ENCODE measurements around the gene TMEM239.

TMEM239 gene

GRCh38 chr20:2840967-2841531 is 24.9 kb downstream of the TMEM239 start:
- TF ChIP-seq FOXP2 (optimal IDR thresholded peaks at IDR 0.05; ENCODE audit: control extremely low read depth, extremely low read length, insufficient read depth) (no peak), POLR2AphosphoS5 (IDR thresholded peaks at IDR 0.05; ENCODE audit: borderline replicate concordance, low read depth, low read length) (no peak), EZH2 (IDR thresholded peaks at IDR 0.05) (no peak)
- Histone ChIP-seq H3K27ac (no peak overlapping the region), H3K4me3 (peak overlapping the region; percentile 95), H3K9ac (ENCODE audit: insufficient read length) (peak overlapping the region; percentile 78), H3K9me3 (ENCODE audit: low read depth, low read length) (no peaks in the 10 kb centered on the region), H3K36me3 (ENCODE audit: insufficient read depth, low read length) (peaks cover 7% of the 10 kb centered on the region; the same call in 1 of the 2 replicates)
- DNase-seq (ENCODE audit: low read depth, low spot score): no peak

DNA sequence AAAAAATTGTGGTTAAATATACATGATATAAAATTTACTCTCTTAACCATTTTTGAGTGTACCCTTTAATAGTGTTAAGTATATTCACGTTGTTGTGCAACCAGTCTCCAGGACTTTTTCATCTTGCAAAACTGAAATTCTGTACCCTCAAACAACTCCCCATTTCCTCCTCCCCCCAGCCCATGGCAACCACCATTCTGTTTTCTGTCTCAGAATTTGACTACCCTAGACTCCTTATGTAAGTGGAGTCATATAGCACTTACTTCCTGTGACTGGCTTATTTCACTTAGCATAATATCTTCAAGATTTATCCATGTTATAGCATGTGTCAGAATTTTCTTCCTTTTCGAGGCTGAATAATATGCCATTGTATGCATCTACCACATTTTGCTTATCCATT is 29.4 kb downstream of the TMEM239 start:
- Histone ChIP-seq H3K36me3 (ENCODE audit: insufficient read depth, low read length) (no peaks in the 10 kb centered on the region), H3K9me3 (ENCODE audit: low read depth, low read length) (no peaks in the 10 kb centered on the region), H3K27ac (no peak overlapping the region), H3K4me3 (no peak overlapping the region), H3K9ac (ENCODE audit: insufficient read length) (no peak overlapping the region)
- no peak for DNase-seq (ENCODE audit: low read depth, low spot score)
- TF ChIP-seq EZH2 (IDR thresholded peaks at IDR 0.05) (no peak), POLR2AphosphoS5 (IDR thresholded peaks at IDR 0.05; ENCODE audit: borderline replicate concordance, low read depth, low read length) (no peak), FOXP2 (optimal IDR thresholded peaks at IDR 0.05; ENCODE audit: control extremely low read depth, extremely low read length, insufficient read depth) (no peak)

DNA sequence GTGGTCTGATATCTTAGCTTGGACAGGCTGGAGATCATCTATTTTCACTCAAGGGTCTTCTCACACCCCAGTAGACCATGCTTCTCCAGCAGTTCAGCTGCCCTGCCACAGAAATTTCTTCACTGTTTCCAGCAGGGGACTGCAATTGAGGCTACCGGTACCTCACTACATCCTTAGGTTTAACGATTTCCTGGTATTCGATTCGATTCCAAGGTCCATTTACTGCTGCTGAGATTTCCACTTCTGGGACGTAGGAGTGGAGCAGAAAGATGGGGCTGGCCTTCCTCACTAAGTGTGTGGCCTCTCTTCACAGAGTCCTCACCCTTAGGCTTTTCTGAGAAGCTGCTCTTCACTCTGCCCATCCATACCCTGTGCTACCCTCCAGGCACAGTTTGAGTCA is 30.5 kb downstream of the TMEM239 start:
- H3K36me3 ChIP-seq (ENCODE audit: insufficient read depth, low read length): no peaks in the 10 kb centered on the region
- no peak for DNase-seq (ENCODE audit: low read depth, low spot score)
- no peak overlapping the region for H3K4me3 ChIP-seq
- no peak overlapping the region for H3K27ac ChIP-seq
- TF ChIP-seq FOXP2 (optimal IDR thresholded peaks at IDR 0.05; ENCODE audit: control extremely low read depth, extremely low read length, insufficient read depth) (no peak), EZH2 (IDR thresholded peaks at IDR 0.05) (no peak)
- H3K9me3 ChIP-seq (ENCODE audit: low read depth, low read length): no peaks in the 10 kb centered on the region
- no peak overlapping the region for H3K9ac ChIP-seq (ENCODE audit: insufficient read length)

- no peak overlapping the region for H3K9ac ChIP-seq (ENCODE audit: insufficient read length)
- H3K27ac ChIP-seq: no peak overlapping the region
- no peak for DNase-seq (ENCODE audit: low read depth, low spot score)
- H3K4me3 ChIP-seq: no peak overlapping the region
- TF ChIP-seq EZH2 (IDR thresholded peaks at IDR 0.05): no peak
- no peak for TF ChIP-seq POLR2AphosphoS5 (IDR thresholded peaks at IDR 0.05; ENCODE audit: borderline replicate concordance, low read depth, low read length)
- no peak for TF ChIP-seq FOXP2 (optimal IDR thresholded peaks at IDR 0.05; ENCODE audit: control extremely low read depth, extremely low read length, insufficient read depth)
- no peaks in the 10 kb centered on the region for H3K36me3 ChIP-seq (ENCODE audit: insufficient read depth, low read length)
- no peaks in the 10 kb centered on the region for H3K9me3 ChIP-seq (ENCODE audit: low read depth, low read length)
Observed at GRCh38 chr20:2847802-2848201, 31.6 kb downstream of the TMEM239 start.

DNA sequence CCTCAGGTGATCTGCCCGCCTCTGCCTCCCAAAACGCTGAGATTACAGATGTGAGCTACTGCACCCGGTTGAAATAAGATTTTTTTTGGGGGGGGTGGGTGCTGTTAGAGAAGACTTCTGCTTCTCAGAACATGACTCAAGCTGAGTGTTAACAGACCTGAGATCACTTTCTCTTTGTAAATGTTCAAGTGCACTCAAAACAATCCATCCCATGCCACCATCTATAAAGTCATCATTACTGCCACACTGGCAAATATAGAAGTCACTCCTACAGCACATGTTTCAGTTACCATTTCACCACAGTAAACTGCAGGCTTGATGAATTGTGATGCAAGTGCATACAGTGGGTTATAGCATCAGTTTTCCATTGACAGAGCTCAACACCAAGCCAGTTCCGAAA is 33.4 kb downstream of the TMEM239 start:
- no peak for TF ChIP-seq EZH2 (IDR thresholded peaks at IDR 0.05)
- H3K36me3 ChIP-seq (ENCODE audit: insufficient read depth, low read length): no peaks in the 10 kb centered on the region
- no peaks in the 10 kb centered on the region for H3K9me3 ChIP-seq (ENCODE audit: low read depth, low read length)
- H3K4me3 ChIP-seq: no peak overlapping the region
- no peak overlapping the region for H3K27ac ChIP-seq
- no peak for DNase-seq (ENCODE audit: low read depth, low spot score)
- H3K9ac ChIP-seq (ENCODE audit: insufficient read length): no peak overlapping the region

GRCh38 chr20:2851086-2851485 is 34.9 kb downstream of the TMEM239 start:
- Histone ChIP-seq H3K9me3 (ENCODE audit: low read depth, low read length) (no peaks in the 10 kb centered on the region), H3K9ac (ENCODE audit: insufficient read length) (no peak overlapping the region), H3K36me3 (ENCODE audit: insufficient read depth, low read length) (no peaks in the 10 kb centered on the region), H3K27ac (no peak overlapping the region), H3K4me3 (no peak overlapping the region)
- no peak for TF ChIP-seq EZH2 (IDR thresholded peaks at IDR 0.05)
- no peak for TF ChIP-seq FOXP2 (optimal IDR thresholded peaks at IDR 0.05; ENCODE audit: control extremely low read depth, extremely low read length, insufficient read depth)
- TF ChIP-seq POLR2AphosphoS5 (IDR thresholded peaks at IDR 0.05; ENCODE audit: borderline replicate concordance, low read depth, low read length): no peak
- DNase-seq (ENCODE audit: low read depth, low spot score): no peak

DNA sequence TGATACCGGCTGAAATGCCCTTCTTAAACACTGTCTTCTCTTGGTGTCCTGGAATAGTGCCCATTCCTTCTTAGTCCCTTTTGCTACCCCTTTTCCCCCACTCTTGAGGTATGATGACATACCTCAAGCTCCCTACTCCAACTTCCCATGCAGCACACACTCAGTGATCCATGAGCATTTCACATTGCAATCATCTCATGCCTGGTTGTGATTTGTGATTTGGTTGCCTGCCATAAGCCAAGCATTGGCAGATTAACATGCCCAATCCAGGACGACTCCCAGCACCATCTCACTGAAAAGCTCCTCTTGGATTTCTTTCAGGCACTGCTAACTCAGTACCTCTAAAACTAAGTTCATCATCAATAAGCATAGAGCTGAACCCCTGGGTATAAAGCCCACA is 42.4 kb downstream of the TMEM239 start:
- H3K27ac ChIP-seq: no peak overlapping the region
- H3K9me3 ChIP-seq (ENCODE audit: low read depth, low read length): no peaks in the 10 kb centered on the region
- no peaks in the 10 kb centered on the region for H3K36me3 ChIP-seq (ENCODE audit: insufficient read depth, low read length)
- no peak overlapping the region for H3K4me3 ChIP-seq
- no peak overlapping the region for H3K9ac ChIP-seq (ENCODE audit: insufficient read length)
- no peak for DNase-seq (ENCODE audit: low read depth, low spot score)
- no peak for TF ChIP-seq POLR2AphosphoS5 (IDR thresholded peaks at IDR 0.05; ENCODE audit: borderline replicate concordance, low read depth, low read length)
- no peak for TF ChIP-seq EZH2 (IDR thresholded peaks at IDR 0.05)
- no peak for TF ChIP-seq FOXP2 (optimal IDR thresholded peaks at IDR 0.05; ENCODE audit: control extremely low read depth, extremely low read length, insufficient read depth)

DNA sequence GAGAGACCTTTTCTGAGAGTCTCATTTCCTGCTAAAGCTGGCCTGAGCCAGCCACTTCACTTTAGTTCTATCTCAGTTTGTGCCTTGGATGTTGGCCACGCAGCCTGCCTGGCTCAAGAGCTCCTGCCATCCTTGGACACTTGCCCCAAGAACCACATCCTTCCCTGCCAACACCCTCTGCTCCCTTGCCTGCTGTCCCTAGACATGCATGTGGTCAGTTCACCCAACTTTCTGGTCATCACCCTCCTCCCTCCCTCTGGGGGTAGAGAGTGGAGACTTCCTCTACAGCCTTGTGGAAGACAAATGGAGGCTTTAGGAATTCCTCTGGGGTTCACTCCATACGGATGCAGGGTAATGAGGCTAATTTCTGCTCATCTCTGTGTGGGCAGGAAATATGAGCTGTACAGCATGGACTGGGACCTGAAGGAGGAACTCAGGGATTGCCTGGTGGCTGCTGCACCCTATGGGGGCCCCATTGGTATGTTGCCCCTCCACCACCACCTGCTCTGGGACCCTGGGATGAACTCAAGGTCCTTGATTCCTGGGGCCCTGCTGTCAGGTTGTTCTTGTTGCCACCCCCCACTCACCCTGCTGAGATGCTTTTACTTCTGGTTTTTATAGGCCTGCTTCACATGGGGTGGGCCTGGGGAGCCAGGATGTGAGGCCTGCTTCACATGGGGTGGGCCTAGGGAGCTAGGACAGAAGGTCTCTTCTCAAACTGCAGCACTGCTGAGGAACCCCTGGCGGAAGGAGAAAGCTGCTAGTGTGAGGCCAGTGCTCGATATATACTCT is 43.4 kb downstream of the TMEM239 start:
- Histone ChIP-seq H3K9ac (ENCODE audit: insufficient read length) (no peak overlapping the region), H3K36me3 (ENCODE audit: insufficient read depth, low read length) (no peaks in the 10 kb centered on the region; the same call in 1 of the 2 replicates), H3K9me3 (ENCODE audit: low read depth, low read length) (no peaks in the 10 kb centered on the region), H3K27ac (no peak overlapping the region), H3K4me3 (no peak overlapping the region)
- no peak for TF ChIP-seq EZH2 (IDR thresholded peaks at IDR 0.05)
- TF ChIP-seq POLR2AphosphoS5 (IDR thresholded peaks at IDR 0.05; ENCODE audit: borderline replicate concordance, low read depth, low read length): no peak
- no peak for TF ChIP-seq FOXP2 (optimal IDR thresholded peaks at IDR 0.05; ENCODE audit: control extremely low read depth, extremely low read length, insufficient read depth)
- DNase-seq (ENCODE audit: low read depth, low spot score): no peak

DNA sequence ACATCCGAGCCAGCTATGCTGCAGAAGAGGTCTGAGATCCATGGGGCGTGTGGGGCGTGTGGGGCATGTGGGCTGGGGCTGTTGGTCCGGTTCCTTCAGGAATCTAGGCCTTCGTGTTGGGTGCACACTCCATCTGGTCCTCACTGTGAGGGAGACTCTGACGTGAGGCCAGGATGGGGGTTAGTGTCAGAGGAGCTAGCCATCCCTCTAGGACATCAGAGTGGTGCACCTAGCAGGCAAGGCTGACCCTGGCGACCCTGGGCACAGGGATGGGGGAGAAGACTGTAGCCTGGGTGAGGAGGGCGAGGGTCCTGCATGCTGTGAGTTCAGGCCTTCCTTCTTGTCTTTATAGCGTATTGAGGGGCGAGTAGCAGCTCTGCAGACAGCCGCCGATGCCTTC is 48.5 kb downstream of the TMEM239 start:
- Histone ChIP-seq H3K9me3 (ENCODE audit: low read depth, low read length) (no peaks in the 10 kb centered on the region), H3K27ac (no peak overlapping the region), H3K36me3 (ENCODE audit: insufficient read depth, low read length) (peaks cover 2% of the 10 kb centered on the region; the same call in 1 of the 2 replicates), H3K4me3 (no peak overlapping the region), H3K9ac (ENCODE audit: insufficient read length) (no peak overlapping the region)
- DNase-seq (ENCODE audit: low read depth, low spot score): no peak
- no peak for TF ChIP-seq POLR2AphosphoS5 (IDR thresholded peaks at IDR 0.05; ENCODE audit: borderline replicate concordance, low read depth, low read length)
- TF ChIP-seq EZH2 (IDR thresholded peaks at IDR 0.05): no peak
- no peak for TF ChIP-seq FOXP2 (optimal IDR thresholded peaks at IDR 0.05; ENCODE audit: control extremely low read depth, extremely low read length, insufficient read depth)
